IPS DF 19.7 (cell line): ENCODE results near the gene GPBAR1.

ENCODE experiments used
- DNase-seq: peaks from one replicate; pipeline ENCODE4 v3.0.0-alpha.2; 2013; ENCODE audit warnings: low read depth, low spot score

The GPBAR1 gene

GRCh38 chr2:218244204-218244603, 16.6 kb upstream of the GPBAR1 start:
- DNase-seq, result no peak

DNA sequence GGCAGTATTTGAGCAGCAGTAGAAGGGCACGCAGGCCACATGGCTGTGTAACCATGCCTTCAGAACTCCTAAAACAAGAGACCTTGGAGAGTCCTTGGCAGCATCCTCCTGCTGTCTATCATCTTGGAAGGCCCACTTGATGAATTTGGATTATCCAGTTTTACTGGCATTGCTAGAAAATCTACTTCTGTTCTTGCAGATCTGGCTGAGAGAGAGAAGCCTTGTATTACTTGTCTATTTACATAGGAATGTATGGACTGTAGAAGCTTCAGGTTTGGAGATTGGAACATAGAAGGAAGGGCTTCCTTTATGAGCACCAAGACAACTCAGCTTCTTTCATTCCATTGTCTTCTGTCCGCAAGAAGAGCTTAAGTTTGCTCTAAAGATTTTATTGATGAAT, 16.1 kb upstream of the GPBAR1 start:
- DNase-seq, result no peak

- DNase-seq, result no peak
Measured at GRCh38 chr2:218245214-218245613, 15.6 kb upstream of the GPBAR1 start.

GRCh38 chr2:218249691-218250090, 11.1 kb upstream of the GPBAR1 start:
- no peak for DNase-seq

- DNase-seq, result no peak
Measured at GRCh38 chr2:218252509-218253231, 8.1 kb upstream of the GPBAR1 start.

- no peak for DNase-seq
Measured at GRCh38 chr2:218253232-218253625, 7.6 kb upstream of the GPBAR1 start.

DNA sequence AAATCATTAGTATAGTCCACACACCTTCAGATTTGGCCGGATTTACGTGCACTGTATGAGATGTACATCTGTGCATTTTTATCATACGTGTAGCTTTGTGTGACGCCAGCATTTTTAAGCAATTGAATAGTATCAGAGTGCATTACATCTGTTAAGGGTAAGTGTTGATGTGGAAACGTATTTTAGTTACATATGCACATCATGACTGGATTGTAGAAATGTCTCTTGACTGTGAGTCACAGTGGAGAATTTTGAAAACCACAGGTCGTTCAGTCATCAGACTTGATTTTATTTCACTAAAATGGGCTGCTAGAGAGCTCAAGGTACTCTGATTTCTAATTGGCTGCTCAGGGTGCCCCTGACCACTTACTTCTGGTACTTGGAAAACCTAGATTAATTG, 5.4 kb upstream of the GPBAR1 start:
- DNase-seq, result no peak

GRCh38 chr2:218256612-218257350, 4.0 kb upstream of the GPBAR1 start:
- DNase-seq, result no peak

GRCh38 chr2:218257390-218257981, 3.3 kb upstream of the GPBAR1 start:
- peak; percentile 45 for DNase-seq

DNA sequence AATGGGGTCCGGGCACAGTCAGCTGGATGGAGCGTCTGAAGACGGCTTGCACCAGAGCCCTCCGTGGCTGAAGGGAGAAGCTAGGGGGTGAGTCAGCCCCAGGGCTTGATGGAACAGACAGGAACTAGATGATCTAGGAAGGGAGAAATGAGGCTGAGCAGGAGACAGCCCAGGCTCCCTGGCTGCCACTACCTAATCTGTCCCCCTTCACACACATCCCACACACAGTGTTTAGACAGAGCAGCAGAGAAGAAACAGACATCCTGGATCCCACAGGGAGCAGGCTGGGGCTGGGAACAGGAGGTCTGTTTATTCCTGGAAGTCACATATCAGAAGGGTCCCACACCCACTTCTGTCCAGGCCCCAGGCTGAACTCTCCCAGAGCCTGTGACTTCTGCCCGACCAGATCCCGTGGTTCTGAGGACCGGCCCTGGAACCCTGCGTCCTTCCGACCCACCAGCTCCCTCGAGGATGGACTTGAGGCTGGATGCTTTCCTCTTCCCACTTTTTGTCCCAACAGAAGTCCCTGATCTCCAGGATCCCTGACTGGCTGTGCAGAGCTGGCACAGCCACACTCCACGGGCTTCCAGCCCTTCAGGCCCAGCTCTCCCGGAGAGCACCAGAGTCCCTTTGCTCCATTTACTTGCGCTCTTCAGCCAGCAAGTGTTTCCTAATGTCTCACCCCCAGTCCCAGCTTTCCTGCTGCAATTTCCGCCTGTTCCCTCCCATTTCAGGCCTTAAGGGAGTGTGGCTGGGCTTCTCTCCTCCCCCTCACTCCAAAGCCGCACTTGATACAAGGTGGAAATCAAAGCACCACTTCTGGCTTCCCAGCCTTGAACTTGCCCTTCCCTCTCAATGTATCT, 1.5 kb upstream of the GPBAR1 start:
- no peak for DNase-seq

DNA sequence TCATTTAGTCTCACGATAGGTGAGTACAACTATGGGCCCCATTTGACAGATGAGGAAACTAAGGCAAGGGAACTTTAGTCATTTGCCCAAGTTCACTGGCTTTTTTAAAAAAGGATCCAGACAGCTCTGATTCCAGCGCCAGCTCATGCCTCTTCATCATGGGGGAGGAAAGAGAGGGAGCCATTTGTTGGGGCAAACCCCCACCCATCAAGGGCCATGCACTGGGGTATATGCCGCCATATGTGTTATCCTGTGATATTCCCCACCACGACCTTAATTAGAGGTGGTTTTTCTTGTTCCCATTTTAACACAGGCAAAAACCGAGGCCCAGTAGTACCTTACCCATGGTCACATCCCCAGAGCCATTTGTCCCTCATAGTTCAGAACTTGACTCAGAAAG, 649 bp upstream of the GPBAR1 start:
- DNase-seq, result no peak

DNA sequence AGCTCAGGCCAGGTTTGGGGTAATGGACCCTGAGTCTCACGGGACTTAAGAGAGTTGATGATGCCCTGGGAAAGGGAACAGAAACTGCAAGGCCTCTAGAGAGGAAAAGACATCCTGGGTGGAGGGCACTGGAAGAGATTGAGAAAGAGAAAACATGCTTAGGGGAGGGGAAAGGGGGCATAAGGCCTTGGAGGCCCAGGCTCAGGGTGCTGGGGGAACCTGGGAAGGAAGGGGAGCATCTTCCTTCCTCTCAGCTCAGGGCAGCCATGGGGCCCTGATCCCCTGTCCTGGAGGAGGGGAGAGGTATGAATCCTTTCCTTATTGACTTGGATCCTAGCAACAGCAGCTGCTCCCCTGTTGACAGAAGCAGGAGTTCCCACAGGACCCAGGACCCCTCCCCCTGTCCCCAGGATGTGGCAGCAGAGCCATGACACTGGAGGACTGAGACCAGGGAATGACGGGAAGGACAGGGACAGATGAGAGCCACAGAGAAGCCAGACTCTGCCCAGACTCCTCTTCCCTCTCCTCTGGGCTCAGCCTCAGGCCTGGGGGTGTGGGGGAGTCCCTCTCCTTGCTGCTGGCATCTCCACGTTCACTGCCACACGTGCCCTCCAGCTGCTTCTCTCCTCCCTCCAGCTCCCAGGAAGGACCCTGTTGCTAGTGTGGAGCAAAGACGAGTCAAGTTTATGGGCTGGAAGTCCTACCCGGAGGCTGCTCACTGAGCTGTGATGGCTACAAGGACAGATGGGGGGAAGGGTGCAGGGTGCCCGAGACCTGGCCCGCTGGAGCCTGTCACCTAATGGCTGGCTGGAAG, 815 bp downstream of the GPBAR1 start:
- DNase-seq, result no peak

DNA sequence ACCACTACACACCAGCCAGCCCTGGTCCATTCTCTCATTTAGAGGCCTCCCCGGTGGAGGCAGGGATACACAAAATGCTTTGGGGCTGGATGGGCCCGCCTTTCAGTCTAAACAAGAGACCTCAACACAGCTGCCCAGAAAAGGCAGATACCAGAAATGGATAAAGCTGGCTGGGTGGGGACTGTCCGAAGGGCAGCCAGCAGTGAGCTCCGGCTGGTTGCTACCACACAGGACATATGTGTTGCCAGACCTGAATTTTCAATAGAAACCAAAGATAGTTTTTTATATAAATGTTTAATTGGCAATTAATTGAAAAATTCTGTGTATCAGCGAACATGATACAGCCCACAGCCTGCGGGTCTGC, 1.4 kb downstream of the GPBAR1 start:
- no peak for DNase-seq

GRCh38 chr2:218262631-218263586, 2.1 kb downstream of the GPBAR1 start:
- DNase-seq, result no peak

DNA sequence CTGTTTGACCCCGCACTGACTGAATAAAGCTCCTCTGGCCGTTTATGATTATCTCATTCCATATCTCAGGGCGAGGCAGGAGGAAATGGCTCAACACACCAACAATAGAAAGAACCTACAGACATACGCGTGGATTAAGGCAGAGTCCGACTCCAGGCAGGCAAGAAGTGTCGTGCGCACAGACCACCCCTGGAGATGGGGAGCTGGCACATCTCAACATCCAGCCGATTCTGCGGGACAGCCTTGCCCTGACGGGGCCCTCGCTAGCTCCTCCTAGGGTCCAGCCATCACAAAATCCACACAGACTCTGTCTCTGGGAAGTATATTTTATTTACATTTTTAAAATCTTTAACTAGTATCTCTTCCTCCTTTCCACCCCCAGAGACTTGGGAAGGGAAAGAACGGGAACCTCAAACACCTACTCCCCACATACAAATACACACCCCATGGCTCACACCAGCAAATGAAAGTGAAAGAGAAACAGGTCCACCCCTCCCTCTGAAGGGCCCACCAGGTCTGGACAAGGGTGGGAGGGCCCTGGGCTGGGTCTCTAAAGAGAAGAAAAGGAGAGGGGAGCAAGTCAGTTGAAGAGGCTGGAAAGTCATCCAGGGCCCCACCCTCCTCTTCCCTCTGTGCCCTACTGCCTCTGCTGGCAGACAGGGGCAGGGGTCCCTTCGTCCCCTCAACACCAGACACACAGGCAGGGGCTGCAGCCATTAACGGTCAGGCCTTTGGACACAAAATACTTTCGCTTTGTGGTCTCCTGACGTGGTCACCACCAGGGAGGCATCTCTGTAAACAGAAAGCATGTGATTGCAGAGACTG, 3.2 kb downstream of the GPBAR1 start:
- no peak for DNase-seq

GRCh38 chr2:218264773-218265561, 4.2 kb downstream of the GPBAR1 start:
- DNase-seq, result no peak

DNA sequence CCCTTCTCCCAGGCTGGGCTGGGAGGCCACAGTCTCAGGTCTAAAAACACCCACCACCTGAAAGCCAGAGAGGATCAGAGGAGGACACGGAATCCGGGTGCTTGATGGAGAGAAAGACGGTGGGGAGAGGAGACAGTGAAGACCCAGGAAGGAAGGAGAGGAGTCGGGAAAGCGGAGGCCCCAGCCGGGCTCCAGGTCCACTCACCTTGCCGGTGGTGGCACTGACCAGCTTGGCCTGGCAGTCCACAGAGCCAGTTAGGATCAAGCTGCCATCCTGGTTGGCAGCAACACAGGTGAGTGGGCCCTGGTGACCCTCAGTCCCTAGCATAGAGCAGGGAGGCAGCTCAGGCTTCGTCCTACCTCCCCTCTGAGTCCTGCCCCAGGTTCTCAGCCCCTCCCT, 4.8 kb downstream of the GPBAR1 start:
- DNase-seq, result no peak

DNA sequence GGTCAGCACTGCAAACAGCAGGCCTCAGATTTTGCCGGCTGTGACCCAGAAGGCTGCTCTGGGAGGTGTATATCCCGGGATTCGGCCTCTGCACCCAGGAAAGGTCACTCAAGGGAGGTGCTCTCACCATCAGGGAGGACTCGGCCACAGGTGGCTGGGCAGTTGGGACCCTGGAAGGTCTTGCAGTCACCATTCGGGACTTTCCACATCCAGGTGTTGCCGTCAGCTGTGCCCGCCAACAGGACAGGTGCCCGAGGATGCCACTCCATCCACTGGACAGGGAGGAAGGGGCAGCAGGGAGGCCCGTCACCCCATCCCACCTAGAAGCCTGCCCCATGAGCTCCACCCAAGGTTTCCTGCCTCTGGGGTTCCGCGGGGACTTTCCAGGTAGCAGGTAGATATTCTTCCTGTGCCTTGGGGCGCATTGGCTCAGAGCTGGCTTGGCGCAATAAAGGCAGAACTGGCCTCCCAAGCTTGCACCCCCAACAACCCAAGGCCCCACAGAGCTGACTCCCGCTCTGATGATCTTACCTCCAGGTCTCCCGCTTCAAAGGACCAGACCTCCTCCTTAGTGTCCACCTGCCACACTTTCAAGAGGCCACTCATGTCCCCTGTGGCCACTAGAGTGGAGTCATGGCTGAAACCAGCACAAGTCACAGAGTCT, 5.6 kb downstream of the GPBAR1 start:
- no peak for DNase-seq
